Ishikawa (cell line): ENCODE results near the gene AHCYL1.
A peak's percentile ranks its signal among the peaks of the same experiment; 100 is the strongest.

Experiments used
- CEBPB ChIP-seq: IDR thresholded peaks from 2 replicates; pipeline ENCODE4 v1.6.1; 2012
- CREB1 ChIP-seq: IDR thresholded peaks from 2 replicates; pipeline ENCODE4 v1.6.1; 2012; ENCODE audit warnings: low read depth
- EGR1 ChIP-seq: IDR thresholded peaks from 2 replicates; pipeline ENCODE4 v1.6.1; 2012
- EP300 ChIP-seq: IDR thresholded peaks from 2 replicates; pipeline ENCODE4 v1.6.1; 2012; ENCODE audit warnings: borderline replicate concordance
- NFIC ChIP-seq: IDR thresholded peaks from 2 replicates; pipeline ENCODE4 v1.6.1; 2012
- RAD21 ChIP-seq: IDR thresholded peaks from 2 replicates; pipeline ENCODE4 v1.6.1; 2012; ENCODE audit warnings: low read depth
- REST ChIP-seq: IDR thresholded peaks from 2 replicates; pipeline ENCODE4 v1.6.1; 2012; ENCODE audit warnings: low read depth, mild to moderate bottlenecking
- TAF1 ChIP-seq: IDR thresholded peaks from 2 replicates; pipeline ENCODE4 v1.6.1; 2012; ENCODE audit warnings: low read depth, mild to moderate bottlenecking
- TEAD4 ChIP-seq: IDR thresholded peaks from 2 replicates; pipeline ENCODE4 v1.6.1; 2012
- USF1 ChIP-seq: IDR thresholded peaks from 2 replicates; pipeline ENCODE4 v1.6.1; 2012
- YY1 ChIP-seq: IDR thresholded peaks from 2 replicates; pipeline ENCODE4 v1.6.1; 2012; ENCODE audit warnings: low read depth
- ZBTB7A ChIP-seq: IDR thresholded peaks from 2 replicates; pipeline ENCODE4 v1.6.1; 2012; ENCODE audit warnings: low read depth
- TF ChIP-seq, protein P1 (sequence below): IDR thresholded peaks from 2 replicates; pipeline ENCODE4 v1.6.1; 2012

DNA sequence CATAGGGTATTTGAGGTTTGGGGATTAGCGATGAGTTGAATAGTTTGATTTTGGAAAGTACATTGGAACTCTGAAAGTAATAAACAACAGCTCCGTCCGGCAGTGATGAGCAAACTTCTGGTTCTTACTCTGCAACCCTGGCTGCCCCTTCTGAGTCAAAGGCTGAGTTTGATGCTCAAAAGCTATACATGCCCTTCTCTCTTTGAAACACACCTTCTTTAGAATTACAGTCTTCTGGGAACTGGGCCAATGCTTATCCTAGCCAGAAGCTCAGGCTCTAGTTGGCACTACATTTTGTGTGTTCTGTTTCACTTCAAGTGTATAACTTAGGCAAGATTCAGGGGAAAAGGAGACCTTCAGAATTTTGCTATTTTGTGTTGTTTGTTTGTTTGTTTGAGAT is 9.3 kb downstream of the AHCYL1 start:
- TF ChIP-seq EGR1 (no peak), YY1 (no peak), CEBPB (no peak), NFIC (peak; percentile 23; the same call in 1 of the 2 replicates), TAF1 (no peak), CREB1 (no peak), RAD21 (no peak), EP300 (no peak), TEAD4 (no peak), REST (no peak), ZBTB7A (no peak), USF1 (no peak)
- TF ChIP-seq, protein P1, sequence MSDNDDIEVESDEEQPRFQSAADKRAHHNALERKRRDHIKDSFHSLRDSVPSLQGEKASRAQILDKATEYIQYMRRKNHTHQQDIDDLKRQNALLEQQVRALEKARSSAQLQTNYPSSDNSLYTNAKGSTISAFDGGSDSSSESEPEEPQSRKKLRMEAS: no peak
